Prostate gland (tissue), 2 donors: Measurements from ENCODE around the gene PACS1.

Source experiments
- POLR2A ChIP-seq: fragments of 450-650 bp; IDR thresholded peaks from one replicate; pipeline ENCODE4 v1.6.1; 2016; ENCODE audit warnings: antibody characterized with exemption, mild to moderate bottlenecking
- POLR2AphosphoS5 ChIP-seq: sonication (generic); formaldehyde crosslinking; IDR thresholded peaks from one replicate; pipeline ENCODE4 v1.6.1; 2017; ENCODE audit warnings: antibody characterized with exemption
- TF ChIP-seq, protein P1 (sequence below), 4 experiments: fragments of 200-600 bp in 2 of 4; fragments of 450-650 bp in 2 of 4; sonication (generic) in 2 of 4; IDR thresholded peaks; 1 replicate in 3 of 4; 2 replicates in 1 of 4; pipeline ENCODE4 v1.5.1; 2016 to 2019; ENCODE audit warnings: antibody characterized with exemption in 4 of 4, mild to moderate bottlenecking in 2 of 4, moderate library complexity in 2 of 4

DNA sequence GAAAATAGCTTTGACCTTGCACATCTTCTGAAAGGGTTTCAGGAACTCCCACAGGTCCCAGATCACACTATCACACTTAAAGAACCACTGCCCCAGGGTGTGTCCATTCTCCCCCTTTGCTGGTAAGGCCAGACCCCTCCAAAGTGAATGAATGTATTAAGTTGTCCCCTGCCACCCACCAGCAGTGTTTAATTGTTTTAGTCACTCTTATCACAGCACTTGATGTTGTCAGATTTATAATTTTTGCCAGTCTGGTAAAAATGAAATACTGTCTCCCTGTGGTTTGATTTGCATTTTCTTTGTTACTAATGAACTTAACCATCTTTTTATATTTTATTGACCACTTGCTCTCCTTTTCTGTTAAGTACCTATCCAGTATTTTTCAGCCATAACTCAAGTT, 108.8 kb downstream of the PACS1 start:
- TF ChIP-seq, protein P1, sequence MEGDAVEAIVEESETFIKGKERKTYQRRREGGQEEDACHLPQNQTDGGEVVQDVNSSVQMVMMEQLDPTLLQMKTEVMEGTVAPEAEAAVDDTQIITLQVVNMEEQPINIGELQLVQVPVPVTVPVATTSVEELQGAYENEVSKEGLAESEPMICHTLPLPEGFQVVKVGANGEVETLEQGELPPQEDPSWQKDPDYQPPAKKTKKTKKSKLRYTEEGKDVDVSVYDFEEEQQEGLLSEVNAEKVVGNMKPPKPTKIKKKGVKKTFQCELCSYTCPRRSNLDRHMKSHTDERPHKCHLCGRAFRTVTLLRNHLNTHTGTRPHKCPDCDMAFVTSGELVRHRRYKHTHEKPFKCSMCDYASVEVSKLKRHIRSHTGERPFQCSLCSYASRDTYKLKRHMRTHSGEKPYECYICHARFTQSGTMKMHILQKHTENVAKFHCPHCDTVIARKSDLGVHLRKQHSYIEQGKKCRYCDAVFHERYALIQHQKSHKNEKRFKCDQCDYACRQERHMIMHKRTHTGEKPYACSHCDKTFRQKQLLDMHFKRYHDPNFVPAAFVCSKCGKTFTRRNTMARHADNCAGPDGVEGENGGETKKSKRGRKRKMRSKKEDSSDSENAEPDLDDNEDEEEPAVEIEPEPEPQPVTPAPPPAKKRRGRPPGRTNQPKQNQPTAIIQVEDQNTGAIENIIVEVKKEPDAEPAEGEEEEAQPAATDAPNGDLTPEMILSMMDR (IDR thresholded peaks at IDR 0.05) = no peak
- no peak for TF ChIP-seq POLR2AphosphoS5
- no peak for TF ChIP-seq POLR2A
